Ammon's horn (tissue), 1 donor: ENCODE measurements around the gene OR6C76.

Source experiments
- DNase-seq: peaks from one replicate; pipeline ENCODE4 v3.0.0-alpha.2; 2016; ENCODE audit warnings: low spot score

Gene OR6C76

DNA sequence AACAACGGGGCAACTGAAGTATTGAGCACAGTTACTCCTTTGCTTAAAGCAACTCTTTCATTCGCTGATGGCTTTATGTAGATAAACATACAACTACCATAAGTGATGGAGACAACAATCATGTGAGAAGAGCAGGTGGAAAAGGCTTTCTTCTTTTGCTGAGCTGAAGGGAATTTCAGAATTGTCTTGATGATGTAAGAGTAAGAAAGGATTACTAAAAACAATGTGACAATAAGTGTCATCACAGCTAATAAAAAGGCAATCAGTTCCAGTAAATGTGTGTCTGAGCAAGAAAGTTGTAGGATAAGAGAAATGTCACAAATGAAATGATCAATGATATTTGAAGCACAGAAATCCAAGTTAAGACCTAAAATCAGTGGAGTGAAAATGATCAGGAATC is 43.2 kb downstream of the OR6C76 start:
- DNase-seq = no peak

DNA sequence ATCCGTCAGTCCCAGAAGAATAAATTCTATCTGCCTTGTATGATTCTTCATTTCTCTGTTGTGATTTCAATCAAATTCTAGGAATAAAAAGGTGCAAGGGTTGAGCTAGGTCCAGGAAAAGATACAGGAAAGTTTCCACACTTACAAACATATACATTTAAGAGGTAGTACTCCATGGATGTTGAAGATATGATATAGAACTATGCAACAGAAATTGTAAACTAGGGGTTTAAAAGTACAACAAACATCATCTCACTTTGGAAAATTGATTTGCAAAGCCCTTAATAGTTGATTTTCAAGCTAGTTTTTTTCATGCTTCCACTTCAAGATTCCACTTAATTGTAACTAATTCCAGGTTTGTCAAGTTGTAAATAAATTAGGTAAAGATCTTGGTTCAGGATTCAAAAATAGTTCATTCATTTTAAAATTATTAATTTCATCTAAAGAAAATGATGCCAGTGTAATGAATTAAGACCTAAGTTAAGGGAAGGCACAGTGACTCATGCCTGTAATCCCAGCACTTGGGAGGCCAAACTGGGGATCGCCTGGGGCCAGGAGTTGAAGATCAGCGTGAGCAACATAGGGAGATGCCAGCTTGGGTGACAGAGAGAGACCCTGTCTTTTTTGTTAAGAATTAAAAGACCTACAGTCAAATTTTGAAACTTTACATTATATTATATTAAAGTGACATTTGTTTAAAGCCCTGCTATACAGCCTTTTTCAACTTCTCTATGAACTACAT is 44.2 kb downstream of the OR6C76 start, which contains the start of gene OR6C70:
Gene OR6C70 (minus strand): TSS at position 51 of the 742 bp plus-strand sequence. CDS start 0 bp downstream, at position 51.
- no peak for DNase-seq

DNA sequence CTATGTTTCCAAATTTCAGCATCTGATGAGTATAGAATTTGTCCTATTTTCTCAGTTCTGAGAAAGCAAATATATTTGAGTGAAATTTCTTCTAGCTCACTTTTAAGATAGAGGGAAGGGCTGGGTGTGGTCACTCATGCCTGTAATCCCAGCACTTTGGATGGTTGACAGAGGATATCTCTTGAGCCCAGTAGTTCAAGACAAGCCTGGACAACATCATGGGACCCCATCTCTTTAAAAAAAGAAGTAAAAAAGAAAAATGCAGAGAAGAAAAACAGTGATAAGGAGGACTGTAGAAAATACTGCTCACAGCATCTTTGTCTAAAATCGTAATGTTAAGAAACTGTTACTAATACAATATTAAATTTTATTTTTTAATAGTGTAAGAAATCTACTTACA is 46.2 kb downstream of the OR6C76 start:
- no peak for DNase-seq
